Measurements from ENCODE around the gene FDX2. TPM values are rescaled to one million over a fixed set of nuclear protein-coding genes. Genes with fewer than 3 reads are reported as not detected.
"Not testable (repeated sequence)": the region's sequence is repeated elsewhere in the genome, so short reads cannot be mapped to it uniquely, and the experiment has no call there.

FDX2 gene
- total RNA-seq, 1 experiment from 2014 or later: 30.3 TPM

DNA sequence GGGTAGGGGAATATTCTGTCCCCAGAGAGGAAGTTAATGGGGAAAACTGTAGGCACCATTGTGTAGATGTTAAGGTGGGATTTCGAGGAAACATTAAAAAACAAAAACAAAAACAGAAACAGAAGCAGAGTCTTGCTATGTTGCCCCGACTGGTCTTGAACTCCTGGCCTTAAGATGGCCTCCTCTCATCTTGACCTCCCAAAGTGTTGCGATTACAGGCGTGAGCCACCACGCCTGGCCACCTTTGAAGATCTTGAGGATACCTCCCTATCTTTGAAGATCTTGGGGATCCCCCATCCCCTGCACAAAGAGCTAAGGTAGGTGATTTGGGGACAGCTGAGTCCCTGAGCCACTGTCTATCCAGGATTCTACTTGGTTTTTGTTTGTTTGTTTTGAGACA, 24.2 kb upstream of the FDX2 start:
- no peaks in the 10 kb centered on the region for H3K27me3 Mint-ChIP-seq (ENCODE audit: insufficient read depth, unreplicated experiment)
- TF ChIP-seq, protein P1, sequence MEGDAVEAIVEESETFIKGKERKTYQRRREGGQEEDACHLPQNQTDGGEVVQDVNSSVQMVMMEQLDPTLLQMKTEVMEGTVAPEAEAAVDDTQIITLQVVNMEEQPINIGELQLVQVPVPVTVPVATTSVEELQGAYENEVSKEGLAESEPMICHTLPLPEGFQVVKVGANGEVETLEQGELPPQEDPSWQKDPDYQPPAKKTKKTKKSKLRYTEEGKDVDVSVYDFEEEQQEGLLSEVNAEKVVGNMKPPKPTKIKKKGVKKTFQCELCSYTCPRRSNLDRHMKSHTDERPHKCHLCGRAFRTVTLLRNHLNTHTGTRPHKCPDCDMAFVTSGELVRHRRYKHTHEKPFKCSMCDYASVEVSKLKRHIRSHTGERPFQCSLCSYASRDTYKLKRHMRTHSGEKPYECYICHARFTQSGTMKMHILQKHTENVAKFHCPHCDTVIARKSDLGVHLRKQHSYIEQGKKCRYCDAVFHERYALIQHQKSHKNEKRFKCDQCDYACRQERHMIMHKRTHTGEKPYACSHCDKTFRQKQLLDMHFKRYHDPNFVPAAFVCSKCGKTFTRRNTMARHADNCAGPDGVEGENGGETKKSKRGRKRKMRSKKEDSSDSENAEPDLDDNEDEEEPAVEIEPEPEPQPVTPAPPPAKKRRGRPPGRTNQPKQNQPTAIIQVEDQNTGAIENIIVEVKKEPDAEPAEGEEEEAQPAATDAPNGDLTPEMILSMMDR (IDR thresholded peaks at IDR 0.05; ENCODE audit: insufficient read depth in 1 of 2, low read depth in 1 of 2, low read length in 1 of 2, severe bottlenecking in 1 of 2, unreplicated experiment in 1 of 2): no peak
- intact Hi-C loops (cut with micrococcal nuclease; ENCODE audit: unreplicated experiment): no loop called here
- H3K27me3 ChIP-seq (replicated peaks; ENCODE audit: control insufficient read depth, insufficient read depth, low read length): no peaks in the 10 kb centered on the region
- peaks cover under 1% of the 10 kb centered on the region for H3K36me3 Mint-ChIP-seq (ENCODE audit: insufficient read depth, unreplicated experiment)
- ChIA-PET CTCF (no interaction called here), POLR2A (no interaction called here)
- no peaks in the 10 kb centered on the region for H3K36me3 ChIP-seq (ENCODE audit: control insufficient read depth, insufficient read depth, low read length)
- 0 out of 2 replicates have a peak, but pooled peaks cover 5% of the 10 kb centered on the region for H3K4me1 ChIP-seq
- H3K9me3 Mint-ChIP-seq (ENCODE audit: unreplicated experiment): no peaks in the 10 kb centered on the region
- H3K9me3 ChIP-seq: no peaks in the 10 kb centered on the region
- H3K27ac Mint-ChIP-seq (ENCODE audit: unreplicated experiment): no peak overlapping the region
- no TSS peak for BruUV-seq (replicated peaks)
- H3K4me1 Mint-ChIP-seq (ENCODE audit: low read depth, unreplicated experiment): no peaks in the 10 kb centered on the region
- no peak for DNase-seq
- H3K4me3 Mint-ChIP-seq (ENCODE audit: unreplicated experiment): no peak overlapping the region
- no peak overlapping the region for H3K4me3 ChIP-seq (ENCODE audit: low read depth, low read length)

DNA sequence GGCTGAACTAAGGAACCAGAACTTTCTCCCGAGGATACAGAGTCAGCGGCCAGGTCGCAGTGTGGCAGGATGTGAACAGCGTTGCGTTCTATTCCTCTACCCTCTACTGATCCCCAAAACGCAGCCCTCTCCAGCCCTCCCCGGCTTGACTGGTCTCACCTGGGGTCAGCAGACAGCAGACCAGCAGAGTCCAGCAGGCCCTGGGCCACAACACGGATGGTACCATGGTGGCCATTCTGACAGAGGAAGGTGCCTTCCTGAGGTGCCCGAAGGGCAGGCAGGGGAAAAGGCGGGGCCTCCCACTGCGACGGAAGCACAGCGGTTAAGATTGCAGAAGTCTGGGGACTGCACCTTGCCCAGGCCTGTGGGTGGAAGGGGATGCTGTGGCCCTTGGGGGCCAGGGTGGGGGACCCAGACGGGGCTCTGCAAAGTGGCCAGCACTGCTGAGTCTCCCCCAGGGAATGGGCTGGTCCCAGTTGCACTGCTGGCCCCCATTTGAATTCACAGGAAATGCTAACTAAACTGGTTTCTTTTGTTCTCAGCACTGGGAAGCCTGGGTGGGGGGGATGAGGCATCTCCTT, 23.7 kb upstream of the FDX2 start, which contains the start of gene ICAM3:
TSS of gene ICAM3 (minus strand) at position 245 of the 581 bp plus-strand sequence. CDS start at position 235, 10 bp downstream.
- H3K4me1 Mint-ChIP-seq (ENCODE audit: low read depth, unreplicated experiment): no peaks in the 10 kb centered on the region
- H3K4me1 ChIP-seq: 0 out of 2 replicates have a peak, but pooled peaks cover 6% of the 10 kb centered on the region
- POLR2A ChIA-PET: no interaction called here

DNA sequence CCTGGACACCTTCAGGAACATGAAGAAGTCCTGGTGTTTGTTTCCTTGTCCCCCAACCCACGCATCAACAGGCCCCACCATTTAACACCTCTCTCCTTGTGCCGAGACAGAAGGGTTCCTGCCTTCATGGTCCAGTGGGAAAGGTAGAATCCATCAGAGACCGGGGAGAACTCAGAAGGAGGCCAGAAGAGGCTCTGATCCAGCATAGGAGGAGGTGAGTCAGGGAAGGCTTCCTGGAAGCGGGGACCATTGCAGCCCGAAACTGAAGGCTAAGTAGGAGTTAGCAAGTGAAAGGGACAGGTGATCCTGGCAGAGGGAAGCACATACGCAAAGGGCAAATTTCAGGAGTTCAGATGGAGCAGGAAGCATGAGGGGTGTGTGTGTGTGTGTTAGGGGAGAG, 23.1 kb upstream of the FDX2 start:
- Mint-ChIP-seq H3K36me3 (ENCODE audit: insufficient read depth, unreplicated experiment) (peaks cover 5% of the 10 kb centered on the region), H3K4me1 (ENCODE audit: low read depth, unreplicated experiment) (no peaks in the 10 kb centered on the region), H3K27ac (ENCODE audit: unreplicated experiment) (peak overlapping the region; percentile 38), H3K4me3 (ENCODE audit: unreplicated experiment) (no peak overlapping the region), H3K9me3 (ENCODE audit: unreplicated experiment) (no peaks in the 10 kb centered on the region), H3K27me3 (ENCODE audit: insufficient read depth, unreplicated experiment) (no peaks in the 10 kb centered on the region)
- CTCF ChIA-PET: interaction anchor here (0.6 kb wide), 1 partner anchor 12 kb away, joined by 3 read pairs; no protein-coding TSS in a partner anchor
- POLR2A ChIA-PET: no interaction called here
- H3K27me3 ChIP-seq (replicated peaks; ENCODE audit: control insufficient read depth, insufficient read depth, low read length): no peaks in the 10 kb centered on the region
- no peaks in the 10 kb centered on the region for H3K36me3 ChIP-seq (ENCODE audit: control insufficient read depth, insufficient read depth, low read length)
- TF ChIP-seq, protein P1 (IDR thresholded peaks at IDR 0.05; ENCODE audit: insufficient read depth in 1 of 2, low read depth in 1 of 2, low read length in 1 of 2, severe bottlenecking in 1 of 2, unreplicated experiment in 1 of 2): no peak
- H3K4me1 ChIP-seq: peaks cover 6% of the 10 kb centered on the region; the same call in 1 of the 2 replicates
- DNase-seq: no peak
- no TSS peak for BruUV-seq (replicated peaks)
- no peak overlapping the region for H3K4me3 ChIP-seq (ENCODE audit: low read depth, low read length)
- no peaks in the 10 kb centered on the region for H3K9me3 ChIP-seq
- intact Hi-C loops (cut with micrococcal nuclease; ENCODE audit: unreplicated experiment): no loop called here

More for the DNA sequence above, 23.7 kb upstream of the FDX2 start, which contains the start of gene ICAM3:
- CTCF ChIA-PET: no interaction called here
- Mint-ChIP-seq H3K27ac (ENCODE audit: unreplicated experiment) (peak within 1 kb of the TSS; percentile 38), H3K4me3 (ENCODE audit: unreplicated experiment) (no peak within 1 kb of the TSS), H3K9me3 (ENCODE audit: unreplicated experiment) (no peaks in the 10 kb centered on the region), H3K36me3 (ENCODE audit: insufficient read depth, unreplicated experiment) (peaks cover 5% of the 10 kb centered on the region), H3K27me3 (ENCODE audit: insufficient read depth, unreplicated experiment) (no peaks in the 10 kb centered on the region)
- TF ChIP-seq, protein P1 (IDR thresholded peaks at IDR 0.05; ENCODE audit: insufficient read depth in 1 of 2, low read depth in 1 of 2, low read length in 1 of 2, severe bottlenecking in 1 of 2, unreplicated experiment in 1 of 2): no peak
- BruUV-seq (replicated peaks): no TSS peak
- no peak for DNase-seq
- no peaks in the 10 kb centered on the region for H3K9me3 ChIP-seq
- H3K27me3 ChIP-seq (replicated peaks; ENCODE audit: control insufficient read depth, insufficient read depth, low read length): no peaks in the 10 kb centered on the region
- no peak within 1 kb of the TSS for H3K4me3 ChIP-seq (ENCODE audit: low read depth, low read length)
- H3K36me3 ChIP-seq (ENCODE audit: control insufficient read depth, insufficient read depth, low read length): no peaks in the 10 kb centered on the region
- intact Hi-C loops (cut with micrococcal nuclease; ENCODE audit: unreplicated experiment): no loop called here

DNA sequence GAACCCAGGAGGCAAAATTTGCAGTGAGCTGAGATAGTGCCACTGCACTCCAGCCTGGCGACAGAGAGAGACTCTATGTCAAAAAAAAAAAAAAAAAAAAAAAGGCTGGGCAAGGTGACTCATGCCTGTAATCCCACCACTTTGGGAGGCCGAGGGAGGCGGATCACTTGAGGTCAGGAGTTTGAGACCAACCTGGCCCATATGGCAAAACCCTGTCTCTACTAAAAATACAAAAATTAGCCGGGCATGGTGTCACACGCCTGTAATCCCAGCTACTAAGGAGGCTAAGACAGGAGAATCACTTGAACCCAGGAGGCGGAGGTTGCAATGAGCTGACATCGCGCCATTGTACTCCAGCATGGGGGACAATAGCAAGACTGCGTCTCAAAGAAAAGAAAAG, 20.9 kb upstream of the FDX2 start:
- H3K27ac Mint-ChIP-seq (ENCODE audit: unreplicated experiment); intact Hi-C loops (cut with micrococcal nuclease; ENCODE audit: unreplicated experiment); POLR2A ChIA-PET; H3K27me3 Mint-ChIP-seq (ENCODE audit: insufficient read depth, unreplicated experiment); BruUV-seq (replicated peaks); H3K27me3 ChIP-seq (replicated peaks; ENCODE audit: control insufficient read depth, insufficient read depth, low read length); H3K36me3 ChIP-seq (ENCODE audit: control insufficient read depth, insufficient read depth, low read length); H3K9me3 Mint-ChIP-seq (ENCODE audit: unreplicated experiment); CTCF ChIA-PET; H3K4me1 Mint-ChIP-seq (ENCODE audit: low read depth, unreplicated experiment); H3K9me3 ChIP-seq; H3K4me1 ChIP-seq; H3K4me3 Mint-ChIP-seq (ENCODE audit: unreplicated experiment); DNase-seq; H3K4me3 ChIP-seq (ENCODE audit: low read depth, low read length): not testable (repeated sequence)
- H3K36me3 Mint-ChIP-seq (ENCODE audit: insufficient read depth, unreplicated experiment): peaks cover 22% of the 10 kb centered on the region

Data from Caco-2 (cell line).